Amniotic stem cell (primary cell): Measurements from ENCODE around the gene ADCY4.
A peak's percentile ranks its signal among the peaks of the same experiment; 100 is the strongest.
"Not testable (repeated sequence)": the region's sequence is repeated elsewhere in the genome, so short reads cannot be mapped to it uniquely, and the experiment has no call there.

Source experiments
- DNase-seq: peaks from one replicate; lab custom pipeline; 2025; lab: John Stamatoyannopoulos, UW

ADCY4 gene

GRCh38 chr14:24366721-24367513, 32.0 kb upstream of the ADCY4 start:
- peak; percentile 86 for DNase-seq

- DNase-seq: no peak
These were observed 31.5 kb upstream of the ADCY4 start for GRCh38 chr14:24366413-24366720.

- DNase-seq: peak; percentile 81
These were observed 30.9 kb upstream of the ADCY4 start for GRCh38 chr14:24365600-24366412.

DNA sequence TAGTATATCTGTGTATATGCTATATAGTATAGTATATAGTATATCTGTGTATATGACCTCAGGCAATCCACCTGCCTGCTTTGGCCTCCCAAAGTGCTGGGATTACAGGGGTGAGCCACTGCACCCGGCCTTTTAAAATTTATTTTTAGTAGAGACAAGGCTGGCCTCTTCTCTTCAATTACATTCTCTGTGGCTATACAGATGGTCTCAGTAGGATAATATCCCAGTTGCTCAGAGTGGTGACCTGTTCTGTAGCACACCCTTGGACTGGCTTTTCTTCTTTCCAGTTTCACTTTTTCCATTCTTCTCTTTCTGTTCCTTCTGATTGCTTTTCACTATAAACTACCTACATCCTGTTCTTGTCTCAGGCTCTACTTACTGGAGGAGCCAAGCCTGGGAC, 30.0 kb upstream of the ADCY4 start:
- DNase-seq: no peak

DNA sequence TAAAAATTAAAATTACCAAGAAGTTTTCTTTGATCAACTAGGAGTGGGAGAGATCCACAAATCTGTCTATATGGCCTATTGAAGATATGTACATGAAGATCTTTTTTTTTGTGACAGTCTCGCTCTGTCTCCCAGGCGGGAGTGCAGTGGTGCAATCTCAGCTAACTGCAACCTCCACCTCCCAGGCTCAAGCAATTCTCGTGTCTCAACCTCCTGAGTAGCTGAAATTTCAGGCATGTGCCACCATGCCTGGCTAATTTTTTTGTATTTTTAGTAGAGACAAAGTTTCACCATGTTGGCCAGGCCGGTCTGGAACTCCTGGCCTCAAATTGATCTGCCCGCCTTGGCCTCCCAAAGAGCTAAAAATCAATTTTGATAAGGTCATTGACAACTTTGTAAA, 28.5 kb upstream of the ADCY4 start:
- DNase-seq: no peak

- no peak for DNase-seq
These were observed 27.5 kb upstream of the ADCY4 start for GRCh38 chr14:24362241-24362960.

GRCh38 chr14:24361326-24361725, 26.5 kb upstream of the ADCY4 start:
- no peak for DNase-seq

DNA sequence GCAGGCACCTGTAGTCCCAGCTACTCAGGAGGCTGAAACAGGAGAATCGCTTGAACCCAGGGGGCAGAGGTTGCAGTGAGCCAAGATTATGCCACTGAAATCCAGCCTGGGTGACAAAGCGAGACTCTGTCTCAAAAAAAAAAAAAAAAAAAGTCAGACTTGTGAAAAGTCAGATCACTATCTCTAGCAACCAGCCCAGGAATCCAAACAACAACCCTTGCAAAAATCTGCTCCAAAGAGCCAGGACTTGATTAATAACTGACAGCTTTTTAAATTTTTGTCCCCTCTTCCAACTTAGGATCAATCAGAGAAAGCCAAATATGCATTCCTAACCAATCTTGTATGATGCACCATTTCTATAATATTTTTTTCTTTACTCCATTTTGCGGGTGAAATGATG, 25.4 kb upstream of the ADCY4 start:
- no peak for DNase-seq

GRCh38 chr14:24356208-24356607, 21.3 kb upstream of the ADCY4 start:
- no peak for DNase-seq

DNA sequence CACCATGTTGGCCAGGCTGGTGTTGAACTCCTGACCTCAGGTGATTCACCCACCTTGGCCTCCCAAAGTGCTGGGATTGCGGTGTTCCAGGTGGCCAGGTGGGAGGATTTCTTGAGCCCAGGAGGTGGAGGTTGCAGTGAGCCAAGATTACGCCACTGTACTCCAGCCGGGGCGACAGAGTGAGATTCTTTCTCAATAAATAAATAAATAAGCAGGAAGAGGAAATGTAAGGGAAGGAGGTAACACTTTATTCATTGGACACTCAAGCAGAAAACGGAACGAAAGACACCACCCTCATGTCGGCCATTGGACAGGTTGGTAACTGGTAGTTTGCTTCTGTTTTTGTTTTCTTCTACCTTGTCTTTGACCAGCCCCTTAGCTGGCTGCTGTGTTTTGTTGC, 20.1 kb upstream of the ADCY4 start:
- DNase-seq: no peak

- not testable (repeated sequence) for DNase-seq
These were observed 19.6 kb upstream of the ADCY4 start for GRCh38 chr14:24354482-24354825.

GRCh38 chr14:24353559-24354481, 18.9 kb upstream of the ADCY4 start:
- DNase-seq: no peak

DNA sequence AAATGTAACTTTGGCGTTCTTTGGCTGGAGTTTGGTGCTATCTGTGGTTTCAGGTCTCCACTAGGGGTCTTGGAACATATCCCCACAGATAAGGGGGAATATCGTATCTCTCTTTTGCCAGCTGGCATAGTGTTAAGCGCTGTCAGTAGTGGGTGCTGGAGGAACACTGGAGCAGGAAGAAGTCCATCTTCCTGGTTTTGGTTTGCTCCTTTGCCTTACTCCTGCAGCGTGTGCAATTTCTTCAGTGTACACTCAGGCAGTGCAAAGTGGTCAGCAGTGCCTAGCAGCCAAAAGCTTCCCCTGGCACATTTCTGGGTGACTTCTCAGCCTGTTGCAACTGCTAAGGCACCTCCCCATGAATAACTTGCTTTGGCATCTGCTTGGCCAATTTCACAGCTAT, 16.6 kb upstream of the ADCY4 start:
- DNase-seq: no peak

DNA sequence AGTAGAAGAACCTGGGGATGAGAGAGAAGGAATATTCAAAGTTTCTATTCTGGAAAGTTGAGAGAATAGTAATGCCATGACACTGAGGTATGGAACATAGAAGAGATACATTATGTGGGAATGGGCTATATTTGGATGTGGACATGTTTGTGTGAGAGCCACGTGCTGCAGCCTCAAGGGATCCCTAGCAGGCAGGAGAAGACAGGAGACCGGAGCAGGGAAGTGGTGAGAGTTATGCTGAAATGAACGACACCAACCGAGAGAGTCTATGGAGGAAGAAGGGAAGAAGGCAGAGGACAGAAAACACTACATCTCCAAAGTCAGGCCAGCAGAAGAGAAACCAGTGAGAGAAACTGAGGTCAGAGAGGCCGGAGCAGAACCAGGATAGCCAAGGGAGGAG, 14.9 kb upstream of the ADCY4 start:
- no peak for DNase-seq

DNA sequence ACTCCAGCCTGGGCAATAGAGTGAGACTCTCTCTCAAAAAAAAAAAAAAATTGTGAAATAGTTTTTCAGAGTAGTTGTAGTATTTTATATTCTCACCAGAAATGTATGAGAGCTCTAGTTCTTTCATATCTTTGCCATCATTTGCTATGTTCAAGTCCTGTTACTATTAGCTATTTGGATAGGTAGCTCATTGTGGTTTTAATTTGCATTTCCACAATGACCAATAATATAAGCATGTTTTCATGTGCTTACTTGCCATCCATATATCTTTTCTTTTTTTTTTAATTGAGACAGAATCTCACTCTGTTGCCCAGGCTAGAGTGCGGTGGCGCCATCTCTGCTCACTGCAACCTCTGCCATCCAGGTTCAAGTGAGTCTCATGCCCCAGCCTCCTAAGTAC, 13.3 kb upstream of the ADCY4 start:
- DNase-seq: no peak

DNA sequence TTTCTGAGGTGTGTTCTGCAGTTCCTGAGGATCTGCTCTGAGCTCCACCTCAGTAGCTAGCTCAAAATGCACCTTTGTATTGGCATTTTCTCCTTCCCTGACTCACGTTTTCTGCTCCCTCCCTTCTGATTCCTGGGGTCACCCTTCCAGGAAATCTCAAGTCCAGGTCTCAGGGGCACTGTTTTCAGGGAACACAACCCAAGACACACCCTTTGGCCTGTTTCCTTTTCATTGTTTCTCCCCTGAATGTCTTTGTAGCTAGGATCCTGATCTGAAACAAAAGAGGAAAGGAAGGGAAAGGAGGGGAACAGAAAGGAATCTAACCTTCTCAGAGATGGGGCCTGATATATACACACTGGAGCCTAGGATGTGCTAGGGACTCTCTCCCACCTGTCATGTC, 12.3 kb upstream of the ADCY4 start:
- DNase-seq: no peak

DNA sequence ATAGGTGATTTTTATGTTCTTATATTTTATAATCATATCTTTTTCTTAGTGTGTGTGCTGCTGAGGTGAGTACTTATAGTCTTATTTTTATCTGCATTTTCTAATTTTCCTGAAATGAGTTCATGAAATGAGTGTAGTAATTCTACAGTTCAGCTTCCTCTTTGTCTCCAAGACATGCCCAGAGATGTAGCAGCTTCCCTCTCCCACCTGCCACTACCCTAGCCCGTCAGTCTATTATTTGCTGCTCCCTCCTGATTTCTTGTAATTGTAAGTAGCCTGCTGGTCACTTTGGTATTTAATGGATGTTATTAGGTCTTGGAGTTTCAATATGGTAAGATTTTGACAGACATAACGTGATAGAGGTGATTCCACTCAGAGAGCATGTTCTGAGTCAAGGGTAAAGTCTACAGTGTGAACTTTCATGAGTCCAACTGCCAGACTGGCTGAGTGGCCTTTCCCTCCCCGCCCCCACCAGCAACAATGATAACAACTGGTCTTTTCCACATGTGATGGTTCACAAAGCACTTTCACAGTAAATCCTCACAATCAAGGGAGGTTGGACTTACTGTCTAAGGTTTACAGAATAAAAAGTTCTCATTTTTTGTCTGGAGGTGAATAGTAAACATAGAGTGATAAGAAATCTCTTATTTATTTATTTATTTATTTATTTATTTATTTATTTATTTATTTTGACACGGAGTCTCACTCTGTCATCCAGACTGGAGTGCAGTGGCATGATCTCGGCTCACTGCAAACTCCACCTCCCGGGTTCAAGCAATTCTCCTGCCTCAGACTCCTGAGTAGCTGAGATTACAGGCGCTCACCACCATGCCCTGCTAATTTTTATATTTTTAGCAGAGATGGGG, 9.2 kb upstream of the ADCY4 start:
- DNase-seq: no peak

GRCh38 chr14:24342889-24343288, 8.0 kb upstream of the ADCY4 start:
- DNase-seq: no peak

DNA sequence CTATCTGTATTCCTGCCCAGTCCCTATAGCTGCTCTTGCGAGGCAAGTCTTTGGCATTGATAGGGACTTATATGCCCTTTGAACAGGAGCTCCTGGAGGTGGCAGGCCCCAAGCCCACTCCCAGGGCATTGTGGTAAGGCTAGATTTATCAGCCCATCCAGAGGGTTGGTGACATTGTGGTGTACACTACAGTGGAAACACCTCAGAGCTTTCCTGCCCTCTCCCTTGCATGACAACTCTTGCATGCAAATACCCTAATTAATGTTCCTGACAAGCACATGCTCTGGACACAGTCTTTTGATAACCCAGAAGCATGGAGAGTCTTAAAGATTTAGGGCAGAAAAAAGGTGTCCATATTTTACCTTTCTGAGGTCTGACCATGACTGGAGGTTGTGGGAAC, 5.7 kb upstream of the ADCY4 start:
- no peak for DNase-seq

DNA sequence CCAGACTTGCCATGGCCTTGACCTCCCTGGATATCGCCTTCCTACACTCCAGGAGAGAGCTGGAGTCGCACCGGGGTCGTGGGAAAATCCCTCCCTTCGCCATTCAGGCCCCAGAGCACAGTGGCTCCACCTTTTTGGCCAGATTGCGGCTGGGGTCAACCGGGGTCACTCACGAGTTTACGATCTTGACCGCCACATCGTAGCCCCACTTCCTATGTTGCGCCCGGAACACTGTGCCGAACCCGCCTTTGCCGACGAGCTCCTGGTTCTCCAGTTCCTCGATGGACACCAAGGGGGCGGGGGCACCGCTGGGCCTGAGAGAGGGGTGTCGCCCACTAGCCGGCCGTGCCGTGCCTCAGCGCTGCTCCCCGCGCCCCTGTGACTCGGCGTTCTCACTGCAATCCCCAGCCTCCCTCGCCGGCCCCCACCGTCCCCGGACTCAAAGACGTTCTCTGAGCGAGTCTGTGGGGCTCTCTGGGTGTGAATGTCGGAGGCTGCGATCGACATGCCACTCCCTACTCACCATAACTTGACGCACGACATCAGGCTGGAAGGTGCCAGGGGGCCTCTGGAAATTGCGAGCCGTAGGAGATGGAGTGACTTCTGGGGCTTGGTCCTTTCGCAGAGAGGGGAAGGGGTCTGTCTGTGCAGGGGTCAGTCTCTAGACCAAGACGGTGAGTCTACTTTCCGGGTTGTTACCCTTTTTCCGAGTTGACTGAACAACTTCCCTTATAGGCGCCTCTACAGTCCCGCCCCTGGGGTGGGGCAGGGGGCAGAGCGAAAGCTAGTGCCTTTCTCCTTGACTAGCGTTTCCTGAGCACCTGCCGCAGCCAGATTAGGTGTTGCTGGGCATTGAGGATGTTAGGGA, 4.6 kb upstream of the ADCY4 start, which contains the start of gene RIPK3:
TSS of gene RIPK3 (minus strand) at position 708 of the 868 bp plus-strand sequence. CDS start at position 543, 165 bp downstream.
- no peak for DNase-seq
